AG08395 (cell line): ENCODE measurements around the gene DRAXIN.

ENCODE experiments used
- DNase-seq: peaks from one replicate; pipeline ENCODE4 v3.0.0; 2012; ENCODE audit warnings: mixed read lengths, low spot score

DRAXIN gene

GRCh38 chr1:11764115-11764514 lies 72.6 kb downstream of the DRAXIN start:
- no peak for DNase-seq

GRCh38 chr1:11764519-11764918 lies 73.0 kb downstream of the DRAXIN start:
- no peak for DNase-seq

- no peak for DNase-seq
These were observed 74.3 kb downstream of the DRAXIN start for GRCh38 chr1:11765661-11766428.

- DNase-seq: no peak
These were observed 74.9 kb downstream of the DRAXIN start for GRCh38 chr1:11766429-11766776.

GRCh38 chr1:11767922-11768704 lies 76.6 kb downstream of the DRAXIN start:
- peak; percentile 44 for DNase-seq

- peak; percentile 29 for DNase-seq
These were observed 77.3 kb downstream of the DRAXIN start for GRCh38 chr1:11768821-11769220.

- no peak for DNase-seq
These were observed 77.8 kb downstream of the DRAXIN start for GRCh38 chr1:11769274-11769673.

GRCh38 chr1:11770011-11770410 lies 78.5 kb downstream of the DRAXIN start:
- DNase-seq: no peak

GRCh38 chr1:11771481-11772043 lies 80.1 kb downstream of the DRAXIN start:
- no peak for DNase-seq

- no peak for DNase-seq
These were observed 80.9 kb downstream of the DRAXIN start for GRCh38 chr1:11772458-11772857.

GRCh38 chr1:11774753-11775152 lies 83.2 kb downstream of the DRAXIN start:
- no peak for DNase-seq
